ENCODE data around the gene UGT1A4. TPM values are rescaled to one million over a fixed set of nuclear protein-coding genes. Genes with fewer than 3 reads are reported as not detected.

The UGT1A4 gene
- not detected for total RNA-seq

- CTCF ChIA-PET, result no interaction called here
Observed at GRCh38 chr2:233718552-233718951, at the start of gene UGT1A4. Gene UGT1A4, plus strand, starts transcription at chr2:233718736. Its CDS starts 85 bp downstream, at chr2:233718821.

DNA sequence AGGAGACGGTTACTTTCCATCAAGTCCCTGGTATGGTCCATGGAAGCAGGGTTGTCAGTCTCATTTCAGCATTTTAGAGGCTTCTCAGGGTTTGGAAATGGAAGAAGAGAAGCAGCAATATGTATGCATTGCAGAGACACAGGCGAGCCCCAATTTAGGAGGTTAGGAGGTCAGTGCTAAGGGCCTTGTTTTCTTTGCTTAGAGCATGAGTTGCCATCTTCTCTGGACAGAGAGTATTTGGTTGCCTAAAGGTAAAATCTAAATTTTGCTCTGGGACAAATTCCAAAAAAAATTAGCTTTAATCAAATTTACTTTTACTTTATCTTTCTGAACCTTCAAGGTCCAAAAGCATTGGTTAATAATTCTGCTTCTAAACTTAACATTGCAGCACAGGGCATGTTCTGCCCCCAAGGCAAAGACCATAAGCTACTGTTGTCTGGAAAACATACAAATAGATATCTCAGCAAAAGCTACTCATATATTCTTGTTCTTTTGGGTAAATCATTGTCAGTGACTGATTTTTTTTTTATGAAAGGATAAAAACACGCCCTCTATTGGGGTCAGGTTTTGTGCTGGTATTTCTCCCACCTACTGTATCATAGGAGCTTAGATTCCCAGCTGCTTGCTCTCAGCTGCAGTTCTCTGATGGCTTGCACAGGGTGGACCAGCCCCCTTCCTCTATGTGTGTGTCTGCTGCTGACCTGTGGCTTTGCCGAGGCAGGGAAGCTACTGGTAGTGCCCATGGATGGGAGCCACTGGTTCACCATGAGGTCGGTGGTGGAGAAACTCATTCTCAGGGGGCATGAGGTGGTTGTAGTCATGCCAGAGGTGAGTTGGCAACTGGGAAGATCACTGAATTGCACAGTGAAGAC is 47.0 kb upstream of the UGT1A4 start, which contains the start of gene UGT1A9:
Gene UGT1A9, plus strand, starts transcription at position 609 of the 872 bp plus-strand sequence. Its CDS starts 37 bp downstream, at position 646.
- ChIA-PET POLR2A (no interaction called here), CTCF (no interaction called here)

More at GRCh38 chr2:233718552-233718951, at the start of gene UGT1A4:
- POLR2A ChIA-PET, result no interaction called here

- CTCF ChIA-PET, result no interaction called here
- POLR2A ChIA-PET, result no interaction called here
Observed at GRCh38 chr2:233672886-233673285, 45.6 kb upstream of the UGT1A4 start.

DNA sequence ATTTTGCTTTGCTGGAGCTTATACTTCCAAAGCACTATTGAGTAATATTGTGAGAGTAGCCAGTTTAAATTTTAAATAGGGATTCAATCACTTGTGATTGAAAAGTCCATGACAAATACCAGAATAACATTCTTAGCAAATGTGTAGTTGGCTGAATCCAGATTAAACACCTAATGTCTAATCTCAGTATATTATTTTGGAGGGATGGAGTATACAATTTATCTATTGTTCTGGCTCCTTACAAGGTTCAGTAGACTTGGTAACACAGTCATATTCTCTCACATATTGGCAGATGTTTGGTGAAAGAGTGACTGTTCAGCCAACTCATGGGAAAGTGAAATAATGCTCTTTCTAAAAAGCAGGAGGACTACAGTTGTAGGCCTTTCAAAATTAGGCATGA is 44.6 kb upstream of the UGT1A4 start:
- ChIA-PET POLR2A (no interaction called here), CTCF (no interaction called here)

- POLR2A ChIA-PET, result no interaction called here
- CTCF ChIA-PET, result no interaction called here
Observed at GRCh38 chr2:233674314-233674713, 44.2 kb upstream of the UGT1A4 start.

GRCh38 chr2:233674995-233675394 is 43.5 kb upstream of the UGT1A4 start:
- ChIA-PET POLR2A (no interaction called here), CTCF (no interaction called here)

- CTCF ChIA-PET, result no interaction called here
- POLR2A ChIA-PET, result no interaction called here
Observed at GRCh38 chr2:233676046-233676445, 42.5 kb upstream of the UGT1A4 start.

DNA sequence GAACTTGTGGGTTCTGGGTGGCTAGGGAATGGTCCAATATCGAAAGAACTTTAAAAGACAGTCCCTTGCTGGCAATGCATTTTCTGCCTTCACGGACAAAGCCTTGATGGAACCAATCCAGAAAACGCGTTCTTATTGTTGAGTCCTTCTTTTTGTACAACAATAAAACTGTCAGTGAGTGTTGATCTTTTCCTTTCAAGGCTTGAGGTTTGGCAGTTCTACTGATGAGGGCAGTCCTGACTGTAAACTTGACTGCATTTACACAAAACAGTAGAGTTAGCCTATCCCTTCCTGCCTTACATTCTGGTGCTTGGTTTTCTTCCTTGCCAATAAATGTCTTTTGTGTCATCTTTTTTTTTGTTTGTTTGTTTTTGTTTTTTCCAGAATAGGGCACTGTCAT is 39.3 kb upstream of the UGT1A4 start:
- ChIA-PET CTCF (no interaction called here), POLR2A (no interaction called here)

DNA sequence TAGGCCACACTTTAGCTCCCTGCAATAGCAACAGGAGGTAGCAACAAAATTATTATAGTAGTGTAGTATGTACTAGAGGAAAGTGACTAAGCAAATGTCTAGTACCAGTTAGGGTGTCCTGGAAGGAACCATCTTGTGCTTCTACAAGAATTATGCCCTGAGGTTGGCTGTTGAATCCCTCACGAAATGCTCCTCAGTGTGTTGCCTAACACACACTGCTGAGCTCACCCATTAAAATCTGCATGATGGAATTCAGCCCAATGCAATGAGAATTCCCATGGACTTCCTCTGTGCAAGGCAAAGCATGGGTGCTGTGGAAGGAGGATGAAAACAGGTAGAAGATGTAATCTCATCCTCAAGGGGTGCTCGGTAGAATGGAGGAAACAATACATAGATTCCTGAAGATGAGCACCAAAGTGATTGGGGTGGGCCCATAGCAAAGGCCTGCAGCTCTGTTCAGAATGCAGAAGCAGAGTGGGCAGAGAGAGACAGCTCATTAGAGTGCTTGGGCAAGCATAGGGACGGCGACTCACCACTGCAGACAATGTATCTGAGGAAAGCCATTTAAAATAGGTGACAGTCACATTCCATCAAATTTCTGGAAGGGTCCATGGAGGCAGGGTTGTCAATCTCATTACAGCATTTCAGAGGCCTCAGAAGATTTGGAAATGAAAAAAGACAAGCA is 38.0 kb upstream of the UGT1A4 start:
- ChIA-PET CTCF (no interaction called here), POLR2A (no interaction called here)

DNA sequence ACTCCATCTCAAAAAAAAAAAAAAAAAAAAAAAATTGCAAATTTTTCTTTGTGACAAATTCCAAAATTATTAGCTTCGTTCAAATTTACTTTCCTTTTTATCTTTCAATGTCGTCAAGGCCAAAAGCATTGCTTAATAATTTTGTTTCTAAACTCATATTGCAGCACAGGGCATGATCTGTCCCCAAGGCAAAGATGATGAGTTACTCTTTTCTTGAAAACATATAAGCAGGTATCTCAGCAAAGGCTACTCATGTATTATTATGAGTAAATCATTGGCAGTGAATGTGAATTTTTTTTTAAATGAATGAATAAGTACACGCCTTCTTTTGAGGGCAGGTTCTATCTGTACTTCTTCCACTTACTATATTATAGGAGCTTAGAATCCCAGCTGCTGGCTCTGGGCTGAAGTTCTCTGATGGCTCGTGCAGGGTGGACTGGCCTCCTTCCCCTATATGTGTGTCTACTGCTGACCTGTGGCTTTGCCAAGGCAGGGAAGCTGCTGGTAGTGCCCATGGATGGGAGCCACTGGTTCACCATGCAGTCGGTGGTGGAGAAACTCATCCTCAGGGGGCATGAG is 36.9 kb upstream of the UGT1A4 start, which contains the start of gene UGT1A7:
Gene UGT1A7, plus strand, starts transcription at position 381 of the 579 bp plus-strand sequence. Its CDS starts 37 bp downstream, at position 418.
- CTCF ChIA-PET, result no interaction called here
- POLR2A ChIA-PET, result no interaction called here

DNA sequence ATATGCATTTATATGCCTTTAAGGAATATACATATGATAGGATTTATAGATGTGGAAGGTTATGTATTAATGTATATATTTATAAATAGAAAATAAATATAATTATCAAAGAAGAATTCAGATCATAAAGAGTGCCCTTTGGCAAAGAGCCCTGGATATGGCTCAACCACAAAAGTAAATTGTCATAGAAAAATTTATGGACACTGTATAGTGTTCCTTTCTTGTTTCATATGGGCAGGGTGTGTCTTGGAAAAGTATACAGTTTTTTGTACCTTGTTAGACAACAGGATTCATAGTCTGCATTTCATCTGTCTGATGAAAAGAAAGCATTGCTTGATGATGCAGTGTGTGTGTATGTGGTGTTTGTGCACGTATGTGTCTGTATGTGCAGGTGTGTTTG is 33.9 kb upstream of the UGT1A4 start:
- ChIA-PET CTCF (no interaction called here), POLR2A (no interaction called here)

DNA sequence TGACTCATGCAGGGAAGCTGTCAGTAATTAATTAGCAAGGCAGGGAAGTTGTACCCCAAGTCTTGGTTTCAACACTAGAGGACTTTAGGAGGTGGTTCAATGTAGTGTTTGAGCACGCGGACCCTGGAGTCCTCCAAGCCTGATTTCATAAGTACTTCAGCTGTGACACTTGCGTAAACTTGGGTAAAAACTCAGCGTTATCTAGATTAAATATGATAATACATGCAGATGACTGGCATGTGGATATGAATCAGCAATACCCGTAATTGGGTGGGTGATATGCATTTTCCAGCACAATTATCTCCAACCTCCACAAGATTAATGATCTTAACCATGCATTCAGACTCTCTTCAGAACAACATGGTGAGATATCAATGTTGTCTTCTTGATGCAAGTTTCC is 31.6 kb upstream of the UGT1A4 start:
- ChIA-PET CTCF (no interaction called here), POLR2A (no interaction called here)

DNA sequence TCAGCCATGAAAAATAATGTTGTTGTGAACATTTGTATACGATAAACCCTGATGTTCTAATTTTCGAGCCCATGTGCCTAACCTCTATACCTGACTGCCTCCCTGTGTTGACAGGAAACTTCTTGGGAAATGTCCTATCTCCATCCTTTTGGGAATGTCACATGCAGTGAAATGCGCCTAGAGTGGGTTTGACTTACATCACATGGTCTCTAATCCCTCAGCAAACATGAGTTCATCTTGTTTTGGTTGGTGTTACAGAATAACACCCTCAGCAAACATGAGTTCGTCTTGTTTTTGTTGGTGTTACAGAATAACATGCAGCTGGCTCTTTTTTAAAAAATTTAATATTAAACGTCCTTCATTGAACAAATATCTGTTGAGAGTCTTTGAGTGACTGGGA is 30.2 kb upstream of the UGT1A4 start:
- CTCF ChIA-PET, result no interaction called here
- POLR2A ChIA-PET, result no interaction called here

DNA sequence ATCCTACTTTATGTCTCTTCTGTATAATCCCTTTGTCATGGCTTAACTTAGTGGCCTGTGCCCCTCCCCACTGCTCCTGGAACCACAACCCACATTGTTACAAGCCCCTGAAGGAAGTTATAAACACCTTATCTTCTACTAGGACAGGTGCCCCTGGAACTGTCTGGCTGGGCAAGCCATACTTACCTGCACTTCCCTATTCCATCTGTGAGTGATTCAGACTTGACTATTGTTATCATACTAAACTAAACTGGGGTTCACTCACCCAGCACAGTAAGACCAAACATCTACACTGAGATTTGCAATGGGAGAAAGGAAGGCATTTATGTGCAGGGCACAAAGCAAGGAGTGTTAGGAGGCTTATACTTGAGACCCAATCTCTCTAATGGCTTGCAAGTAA is 29.5 kb upstream of the UGT1A4 start:
- CTCF ChIA-PET, result no interaction called here
- POLR2A ChIA-PET, result no interaction called here

DNA sequence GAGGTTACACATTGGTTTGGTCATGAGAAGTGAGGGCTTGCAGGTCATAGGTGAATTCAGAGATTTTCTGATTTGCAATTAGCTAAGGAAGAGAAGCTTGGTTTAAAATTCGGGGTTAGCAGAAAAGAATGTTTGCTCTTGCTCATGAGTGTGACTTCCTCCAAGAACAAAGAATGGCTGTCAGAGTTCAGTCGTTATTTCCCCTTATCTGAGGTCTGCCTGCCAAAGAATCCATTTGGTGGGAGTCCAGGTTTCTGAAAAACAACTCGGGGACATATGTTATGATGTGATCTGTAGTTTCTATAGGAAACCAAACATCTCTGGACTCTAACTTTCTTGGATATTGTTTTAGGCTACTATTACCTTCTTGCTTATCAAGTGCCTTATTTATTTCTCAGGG is 29.0 kb upstream of the UGT1A4 start:
- CTCF ChIA-PET, result no interaction called here
- POLR2A ChIA-PET, result no interaction called here

DNA sequence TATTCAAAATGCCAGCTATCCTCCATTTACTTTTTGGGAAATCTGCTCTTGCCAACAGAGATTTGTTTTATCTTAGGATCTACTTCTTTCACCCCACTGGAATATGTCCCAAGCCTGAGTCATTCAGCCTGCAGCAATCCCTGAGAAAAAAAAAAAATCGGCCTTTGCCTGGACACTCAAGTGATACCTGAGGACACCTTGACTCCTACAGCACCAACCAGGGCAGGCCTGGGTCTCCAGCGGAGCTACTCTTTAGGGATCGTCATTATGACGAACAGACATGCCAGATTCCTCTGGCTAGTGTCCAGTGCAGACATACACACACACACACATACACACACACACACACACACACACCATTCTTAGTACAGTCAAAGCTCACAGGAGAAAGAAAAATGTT is 28.1 kb upstream of the UGT1A4 start:
- ChIA-PET CTCF (no interaction called here), POLR2A (no interaction called here)

- CTCF ChIA-PET, result no interaction called here
- POLR2A ChIA-PET, result no interaction called here
Observed at GRCh38 chr2:233691443-233692433, 26.8 kb upstream of the UGT1A4 start.

DNA sequence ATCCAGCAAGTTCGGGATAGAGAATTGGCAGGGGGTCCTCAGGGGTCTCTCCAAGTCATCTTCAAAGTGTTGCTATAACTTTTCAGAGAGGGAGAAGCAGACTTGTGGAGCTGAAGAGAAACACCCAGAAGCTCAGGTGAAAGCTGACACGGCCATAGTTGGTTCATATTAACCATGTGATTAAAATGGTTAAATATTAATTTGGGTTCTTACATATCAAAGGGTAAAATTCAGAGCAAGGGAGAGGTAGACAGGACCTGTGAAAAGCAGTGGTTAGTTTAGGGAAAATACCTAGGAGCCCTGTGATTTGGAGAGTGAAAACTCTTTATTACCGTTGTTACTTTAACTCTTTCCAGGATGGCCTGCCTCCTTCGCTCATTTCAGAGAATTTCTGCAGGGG is 25.9 kb upstream of the UGT1A4 start, which contains the start of gene UGT1A6:
Gene UGT1A6, plus strand, starts transcription at position 243 of the 400 bp plus-strand sequence. Its CDS starts 115 bp downstream, at position 358.
- POLR2A ChIA-PET, result no interaction called here
- CTCF ChIA-PET, result no interaction called here

GRCh38 chr2:233693963-233694362 is 24.6 kb upstream of the UGT1A4 start:
- POLR2A ChIA-PET, result no interaction called here
- CTCF ChIA-PET, result no interaction called here

DNA sequence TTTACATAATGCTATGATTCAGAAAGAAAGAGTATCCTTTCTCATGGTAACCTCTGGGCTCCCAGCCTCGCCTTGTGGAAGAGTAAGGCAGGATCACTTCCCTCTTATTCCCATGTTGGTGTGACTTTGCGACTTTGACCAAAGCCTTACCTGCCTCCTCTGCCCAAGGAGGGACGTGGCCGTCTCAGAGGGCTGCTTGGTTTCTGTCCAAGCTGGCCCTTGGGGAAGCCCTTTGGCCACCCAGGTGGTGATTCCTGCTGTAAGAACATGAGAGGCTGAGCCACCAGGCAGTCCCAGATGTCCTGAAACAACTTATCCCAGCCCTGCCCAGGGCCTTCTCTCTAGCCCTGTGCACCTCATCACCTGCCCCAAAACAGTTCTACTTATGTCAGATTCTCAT is 19.8 kb upstream of the UGT1A4 start:
- CTCF ChIA-PET, result no interaction called here
- POLR2A ChIA-PET, result no interaction called here

Data from activated CD8-positive, alpha-beta memory T cell treated with anti-CD3 and anti-CD28 coated beads for 36 hours (primary cell).